ENCODE data around the gene S100A8.

- TF ChIP-seq POLR2A (IDR thresholded peaks at IDR 0.05; ENCODE audit: low read depth, low read length) (no peak), FOS (IDR thresholded peaks at IDR 0.05; ENCODE audit: borderline replicate concordance, insufficient read depth, low read length) (no peak), CTCF (IDR thresholded peaks at IDR 0.05; ENCODE audit: extremely low read depth in 1 of 2, insufficient read depth in 1 of 2, low read depth in 1 of 2, low read length in 2 of 2) (no peak)
These were observed 4.3 kb upstream of the S100A8 start for GRCh38 chr1:153395136-153395685.

Data from endothelial cell of umbilical vein (primary cell).